Lower leg skin (tissue), 3 donors: ENCODE results near the gene CITED1.

Source experiments
- CTCF ChIP-seq, 3 donors: fragments of 450-650 bp; IDR thresholded peaks; one replicate each; pipeline ENCODE4 v1.5.1; 2016; ENCODE audit warnings: antibody characterized with exemption in 3 of 3, mild to moderate bottlenecking in 3 of 3, moderate library complexity in 2 of 3
- POLR2A ChIP-seq, 2 donors: fragments of 450-650 bp; IDR thresholded peaks; one replicate each; pipeline ENCODE4 v1.6.1; 2016 to 2017; ENCODE audit warnings: antibody characterized with exemption in 2 of 2, mild to moderate bottlenecking in 1 of 2, moderate library complexity in 1 of 2

- TF ChIP-seq CTCF (IDR thresholded peaks at IDR 0.05) (no peak), POLR2A (IDR thresholded peaks at IDR 0.05) (no peak)
Measured at GRCh38 chrX:72274526-72274925, 31.2 kb downstream of the CITED1 start.
